Measurements from ENCODE around the gene C8B. TPM values are rescaled to one million over a fixed set of nuclear protein-coding genes. Genes with fewer than 3 reads are reported as not detected.

Gene C8B
- total RNA-seq, 1 donor from 2014 or later, result not detected

DNA sequence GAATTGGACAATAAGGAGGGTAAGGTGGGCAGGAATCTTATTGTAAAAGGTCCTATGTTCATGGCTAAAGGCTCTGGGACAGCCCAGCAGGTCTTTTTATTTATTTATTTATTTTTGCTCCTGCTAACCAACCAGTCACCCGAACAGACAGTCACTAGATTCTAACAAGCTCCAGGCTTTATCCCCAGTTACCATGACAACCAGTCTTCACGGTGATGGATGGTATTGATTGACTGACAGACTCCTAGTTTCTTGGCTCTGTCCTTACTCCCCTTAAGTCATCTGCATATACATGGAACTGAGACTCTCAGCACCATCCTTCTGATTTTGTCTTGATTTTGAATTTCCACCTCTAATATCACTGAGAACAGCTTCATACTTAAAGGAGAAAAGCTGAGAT, 66.9 kb downstream of the C8B start:
- no peak for DNase-seq (ENCODE audit: low read depth in 2 of 2)

DNA sequence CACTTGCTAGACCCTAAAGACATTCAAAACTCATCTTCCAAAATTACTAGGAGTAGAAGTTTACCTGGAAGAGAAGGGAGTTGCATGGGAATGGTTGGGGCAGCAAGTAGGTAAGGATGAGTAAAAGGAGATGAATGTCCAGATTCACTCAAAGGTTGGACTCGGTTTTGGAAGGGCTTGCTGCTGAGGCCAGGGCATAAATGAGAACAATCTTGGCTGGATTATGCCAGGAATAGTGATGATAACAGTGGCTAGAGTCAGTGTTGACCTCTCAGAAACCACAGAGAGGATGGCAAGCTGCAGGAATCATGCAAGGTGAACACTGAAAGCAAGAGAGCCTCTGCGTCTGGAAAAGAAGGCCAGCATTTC, 67.8 kb downstream of the C8B start:
- no peak for DNase-seq (ENCODE audit: low read depth in 2 of 2)

DNA sequence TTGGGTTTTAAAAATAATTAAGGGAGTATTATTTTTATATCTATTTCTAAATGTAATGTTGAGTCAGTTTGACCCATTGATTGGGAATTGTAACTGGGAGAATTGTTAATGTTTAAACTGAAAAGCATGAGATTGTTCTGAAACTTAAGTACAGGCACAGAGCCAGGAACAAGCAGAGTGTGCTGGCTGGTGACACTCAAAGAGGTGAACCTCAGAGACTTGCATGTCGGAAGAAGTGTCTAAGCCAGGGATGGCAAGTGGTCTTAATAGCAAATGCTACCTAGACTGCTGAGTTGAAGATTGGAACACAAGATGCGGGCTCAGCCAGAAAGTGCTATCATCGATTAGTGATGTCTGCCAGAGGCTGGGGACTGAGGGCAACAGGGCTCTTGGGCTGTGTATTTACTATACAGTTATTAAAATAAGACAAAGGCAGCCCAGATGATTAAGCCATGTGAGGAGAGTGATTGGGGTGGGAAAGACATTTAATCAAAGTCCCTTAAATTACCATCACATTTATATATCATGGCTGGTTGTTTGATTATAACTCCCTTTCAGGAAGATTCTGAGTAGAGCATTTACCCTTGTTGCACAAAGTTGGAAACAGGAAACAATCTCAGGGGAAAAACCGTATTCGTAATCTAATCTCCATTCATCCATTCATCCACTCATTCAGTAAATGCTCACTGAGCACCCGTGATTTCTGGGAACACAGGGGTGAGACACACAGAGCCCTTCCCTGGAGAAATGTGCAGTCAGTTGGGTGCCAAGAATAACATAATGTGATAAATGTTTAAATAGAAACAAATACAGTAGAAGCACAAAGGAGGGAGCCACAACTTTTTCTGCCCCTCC, 68.4 kb downstream of the C8B start:
- no peak for DNase-seq (ENCODE audit: low read depth in 2 of 2)

DNA sequence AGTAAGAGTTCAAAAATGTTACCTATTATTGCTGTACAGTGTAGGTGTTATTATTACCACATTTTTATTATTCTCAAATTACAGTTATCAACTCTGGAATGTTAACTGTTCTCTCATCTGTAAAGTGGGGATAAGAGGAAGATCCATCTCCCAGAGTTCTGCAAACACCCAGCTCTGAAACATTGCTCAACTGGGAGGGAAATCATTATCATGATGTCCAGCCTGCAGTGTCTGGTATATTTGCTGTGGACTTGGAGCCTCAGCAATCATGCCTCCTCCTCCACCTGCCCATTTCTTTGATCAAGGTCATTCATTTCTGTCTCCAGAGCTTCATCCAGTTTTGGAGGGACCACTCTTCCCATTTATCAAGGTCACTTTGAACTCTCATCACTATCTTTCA, 71.8 kb downstream of the C8B start:
- no peak for DNase-seq (ENCODE audit: low read depth in 2 of 2)

DNA sequence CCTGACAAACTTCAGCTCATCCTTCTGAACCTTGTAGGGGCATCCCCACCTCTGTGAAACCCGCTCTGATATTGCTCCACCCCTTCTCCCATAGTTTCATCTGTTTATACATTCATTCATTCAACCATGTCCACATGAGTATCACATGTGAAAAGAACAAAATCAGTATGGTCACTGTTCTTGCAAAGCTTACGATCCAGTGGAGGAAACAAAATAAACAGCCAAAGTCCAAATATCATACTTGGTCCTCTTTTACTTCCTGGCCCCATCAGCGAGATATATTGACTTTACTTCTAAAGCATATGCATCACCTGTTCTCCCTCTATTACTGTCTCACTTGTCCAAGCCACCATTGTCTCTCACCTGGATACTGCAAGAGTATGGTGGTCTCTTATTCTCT, 75.6 kb downstream of the C8B start:
- no peak for DNase-seq (ENCODE audit: low read depth in 2 of 2)

DNA sequence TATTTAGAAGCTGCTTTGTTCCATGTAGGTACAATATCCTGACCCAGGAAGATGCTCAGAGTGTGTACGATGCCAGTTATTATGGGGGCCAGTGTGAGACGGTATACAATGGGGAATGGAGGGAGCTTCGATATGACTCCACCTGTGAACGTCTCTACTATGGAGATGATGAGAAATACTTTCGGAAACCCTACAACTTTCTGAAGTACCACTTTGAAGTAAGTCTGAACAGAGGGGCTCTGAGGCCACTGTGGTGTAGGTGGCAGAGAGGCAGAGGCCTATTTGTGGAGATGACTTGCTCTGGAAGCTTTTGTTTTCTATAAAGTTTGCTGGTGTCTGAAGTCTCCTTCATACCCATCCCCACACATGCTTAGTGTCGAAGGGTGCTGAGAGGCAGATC, 84.4 kb downstream of the C8B start:
- no peak for DNase-seq (ENCODE audit: low read depth in 2 of 2)

DNA sequence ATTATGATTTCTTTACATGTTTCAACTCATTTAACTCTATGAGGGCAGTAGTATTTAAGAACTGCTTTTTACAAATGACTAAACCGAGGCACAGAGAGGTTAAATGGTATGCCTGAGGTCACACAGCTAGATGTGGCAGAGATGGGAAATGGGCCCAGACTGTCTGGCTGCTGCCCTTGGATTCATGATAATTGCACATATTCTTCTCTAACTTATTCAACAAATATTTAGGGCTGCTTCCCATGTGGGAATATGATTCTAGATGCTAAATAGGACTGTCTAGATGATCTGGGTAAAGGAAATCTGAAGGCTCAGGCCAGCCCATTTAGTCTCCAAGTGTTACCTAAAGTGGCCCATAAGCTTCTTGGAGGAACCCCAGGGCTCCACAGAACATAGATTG, 85.0 kb downstream of the C8B start:
- no peak for DNase-seq (ENCODE audit: low read depth in 2 of 2)

Other genes with a start within 250 kb of the C8B start
- gene FYB2, start 146.6 kb downstream of the C8B start, total RNA-seq, result under 0.01 TPM in 1 of 2 replicates, not detected in the other
- gene C8A, start 111.2 kb downstream of the C8B start, total RNA-seq, result not detected in 2 replicates